ENCODE data around the gene ARRDC3. TPM values are rescaled to one million over a fixed set of nuclear protein-coding genes. Genes with fewer than 3 reads are reported as not detected.

Gene ARRDC3
- total and polyA plus RNA-seq, 10 of the 15 experiments (the other 5 are each of a cell fraction or from before 2014, with no cell fraction given) = 2.3 to 14.0 (median 8.6) TPM

DNA sequence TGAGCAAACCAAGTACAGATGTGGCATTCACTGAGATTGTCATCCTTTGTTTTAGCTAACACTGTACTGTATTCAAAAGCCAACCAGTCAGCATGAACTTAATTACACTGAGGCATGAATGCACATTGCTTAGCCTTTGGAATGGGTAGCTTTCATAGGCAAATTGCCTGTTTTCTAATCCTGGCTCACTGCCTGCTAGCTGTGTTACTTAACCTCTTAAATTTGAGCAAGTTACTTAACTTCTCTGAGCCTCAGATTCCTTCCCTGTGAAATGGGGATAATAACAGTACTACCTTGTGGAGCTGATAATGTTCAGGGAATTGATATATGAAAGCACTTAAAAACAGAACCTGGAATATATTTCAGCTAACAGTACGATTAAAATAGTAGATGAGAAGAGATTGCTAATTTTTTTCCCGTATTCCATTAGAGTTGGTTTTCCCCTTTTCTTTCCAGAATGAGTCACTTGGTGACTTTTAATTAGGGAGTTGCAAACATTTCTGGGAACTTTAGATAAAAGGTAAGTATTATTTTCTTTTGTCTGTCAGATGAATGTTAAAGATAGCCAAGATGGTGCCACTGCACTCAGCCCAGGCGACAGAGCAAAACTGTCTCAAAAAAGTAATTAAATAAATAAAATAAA lies 43.9 kb downstream of the ARRDC3 start (continued):
- TF ChIP-seq, protein P1, sequence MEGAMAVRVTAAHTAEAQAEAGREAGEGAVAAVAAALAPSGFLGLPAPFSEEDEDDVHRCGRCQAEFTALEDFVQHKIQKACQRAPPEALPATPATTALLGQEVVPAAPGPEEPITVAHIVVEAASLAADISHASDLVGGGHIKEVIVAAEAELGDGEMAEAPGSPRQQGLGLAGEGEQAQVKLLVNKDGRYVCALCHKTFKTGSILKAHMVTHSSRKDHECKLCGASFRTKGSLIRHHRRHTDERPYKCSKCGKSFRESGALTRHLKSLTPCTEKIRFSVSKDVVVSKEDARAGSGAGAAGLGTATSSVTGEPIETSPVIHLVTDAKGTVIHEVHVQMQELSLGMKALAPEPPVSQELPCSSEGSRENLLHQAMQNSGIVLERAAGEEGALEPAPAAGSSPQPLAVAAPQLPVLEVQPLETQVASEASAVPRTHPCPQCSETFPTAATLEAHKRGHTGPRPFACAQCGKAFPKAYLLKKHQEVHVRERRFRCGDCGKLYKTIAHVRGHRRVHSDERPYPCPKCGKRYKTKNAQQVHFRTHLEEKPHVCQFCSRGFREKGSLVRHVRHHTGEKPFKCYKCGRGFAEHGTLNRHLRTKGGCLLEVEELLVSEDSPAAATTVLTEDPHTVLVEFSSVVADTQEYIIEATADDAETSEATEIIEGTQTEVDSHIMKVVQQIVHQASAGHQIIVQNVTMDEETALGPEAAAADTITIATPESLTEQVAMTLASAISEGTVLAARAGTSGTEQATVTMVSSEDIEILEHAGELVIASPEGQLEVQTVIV (IDR thresholded peaks at IDR 0.05; ENCODE audit: borderline replicate concordance, partially characterized antibody) = no peak
- TF ChIP-seq, protein P2, sequence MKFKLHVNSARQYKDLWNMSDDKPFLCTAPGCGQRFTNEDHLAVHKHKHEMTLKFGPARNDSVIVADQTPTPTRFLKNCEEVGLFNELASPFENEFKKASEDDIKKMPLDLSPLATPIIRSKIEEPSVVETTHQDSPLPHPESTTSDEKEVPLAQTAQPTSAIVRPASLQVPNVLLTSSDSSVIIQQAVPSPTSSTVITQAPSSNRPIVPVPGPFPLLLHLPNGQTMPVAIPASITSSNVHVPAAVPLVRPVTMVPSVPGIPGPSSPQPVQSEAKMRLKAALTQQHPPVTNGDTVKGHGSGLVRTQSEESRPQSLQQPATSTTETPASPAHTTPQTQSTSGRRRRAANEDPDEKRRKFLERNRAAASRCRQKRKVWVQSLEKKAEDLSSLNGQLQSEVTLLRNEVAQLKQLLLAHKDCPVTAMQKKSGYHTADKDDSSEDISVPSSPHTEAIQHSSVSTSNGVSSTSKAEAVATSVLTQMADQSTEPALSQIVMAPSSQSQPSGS (IDR thresholded peaks at IDR 0.05; ENCODE audit: low read length) = no peak
- TF ChIP-seq HDAC6 (IDR thresholded peaks at IDR 0.05; ENCODE audit: unreplicated experiment) = no peak

DNA sequence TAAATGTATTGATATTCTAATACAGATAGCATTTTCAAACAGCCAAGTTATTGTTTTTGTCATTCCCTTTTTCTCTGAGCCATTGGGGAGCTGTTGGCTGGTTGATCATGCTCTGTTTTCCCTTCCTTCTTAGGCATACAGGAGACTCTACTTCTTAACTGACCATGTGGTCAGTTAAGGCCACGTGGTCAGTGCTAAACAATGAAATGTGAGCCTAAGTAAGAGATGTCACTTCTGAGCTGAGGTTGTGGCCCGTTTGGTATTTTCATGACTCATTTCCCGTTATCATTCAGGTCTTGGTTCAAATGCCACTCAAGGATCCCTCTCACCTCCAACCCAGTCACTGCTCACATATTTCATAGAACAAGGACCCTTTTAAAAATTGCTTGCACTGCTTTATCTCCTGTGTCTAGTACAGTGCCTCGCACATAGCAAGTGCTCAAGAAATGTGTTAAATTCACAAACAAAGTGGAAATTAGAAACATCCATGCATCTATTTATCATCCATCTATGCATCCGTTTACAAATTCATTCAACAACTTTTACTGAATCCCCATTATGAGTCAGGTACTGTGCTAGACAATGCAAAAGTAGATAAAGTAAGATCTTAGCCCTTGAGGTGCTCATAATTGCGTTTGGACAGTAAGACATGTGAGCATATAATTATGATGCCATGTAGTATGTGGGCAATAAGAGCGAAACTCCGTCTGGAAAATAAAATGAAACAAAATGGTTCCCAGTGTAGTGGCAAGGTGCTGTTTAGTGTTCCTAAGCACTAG lies 50.7 kb downstream of the ARRDC3 start:
- H3K9ac ChIP-seq (ENCODE audit: control insufficient read depth, insufficient read depth, low read length) = no peak overlapping the region
- BruUV-seq (replicated peaks) = no TSS peak
- in situ Hi-C loops (cut with MboI) = no loop called here
- no peak for FAIRE-seq
- ChIA-PET POLR2A (interaction anchor here (1.1 kb wide), 1 partner anchor 25 kb away, joined by 3 read pairs; no protein-coding TSS in a partner anchor), RAD21 (ENCODE audit: unreplicated experiment) (no interaction called here), SMC1A (ENCODE audit: uncharacterized antibody, unreplicated experiment) (interaction anchor here (1.0 kb wide), 1 partner anchor 51 kb away, joined by 3 read pairs; no protein-coding TSS in a partner anchor), CTCF (no interaction called here)
- no peaks in the 10 kb centered on the region for H3K27me3 ChIP-seq (replicated peaks in 1 of 2; ENCODE audit: control insufficient read depth in 2 of 2, insufficient read depth in 2 of 2, low read length in 1 of 2)
- peak; percentile 93 for ATAC-seq
- no peaks in the 10 kb centered on the region for H3K4me1 ChIP-seq (ENCODE audit: control insufficient read depth, insufficient read depth, low read length)
- H2AFZ ChIP-seq (ENCODE audit: control insufficient read depth, low read depth, low read length) = no peak overlapping the region
- H3K4me2 ChIP-seq (ENCODE audit: control insufficient read depth, insufficient read depth) = no peak overlapping the region
- whole genome bisulfite sequencing (ENCODE audit: insufficient coverage, insufficient replicate concordance, low lambda C conversion rate, missing lambda C conversion rate) = 29% methylated on average over 8 of the region's 8 CpGs
- DNase-seq (ENCODE audit: low read depth, low spot score) = no peak
- H4K20me1 ChIP-seq (ENCODE audit: control insufficient read depth, insufficient read depth) = no peaks in the 10 kb centered on the region
- H3K4me3 ChIP-seq = no peak overlapping the region
- H3K36me3 ChIP-seq (ENCODE audit: control insufficient read depth in 2 of 2, insufficient read depth in 2 of 2, low read length in 1 of 2) = no peaks in the 10 kb centered on the region
- intact Hi-C loops (cut with micrococcal nuclease; ENCODE audit: unreplicated experiment) = no loop called here
- H3K79me2 ChIP-seq (ENCODE audit: control insufficient read depth, insufficient read depth, low read length) = no peaks in the 10 kb centered on the region
- no peaks in the 10 kb centered on the region for H3K9me3 ChIP-seq (replicated peaks; ENCODE audit: control insufficient read depth, insufficient read depth, low read length)
- no peak overlapping the region for H3K27ac ChIP-seq (ENCODE audit: control insufficient read depth, insufficient read depth)
- TF ChIP-seq JUNB (IDR thresholded peaks at IDR 0.05) (0 out of 2 replicates have a peak, but pooled peaks have one; percentile 13), ZNF217 (IDR thresholded peaks at IDR 0.05) (no peak), TARDBP (IDR thresholded peaks at IDR 0.05; ENCODE audit: borderline replicate concordance) (no peak), SIX5 (IDR thresholded peaks at IDR 0.05; ENCODE audit: low read depth, low read length, severe bottlenecking) (no peak), RELA (IDR thresholded peaks at IDR 0.05; ENCODE audit: borderline replicate concordance, partially characterized antibody) (no peak), SREBF1 (IDR thresholded peaks at IDR 0.05; ENCODE audit: low read length) (no peak)
- TF ChIP-seq, protein P3, sequence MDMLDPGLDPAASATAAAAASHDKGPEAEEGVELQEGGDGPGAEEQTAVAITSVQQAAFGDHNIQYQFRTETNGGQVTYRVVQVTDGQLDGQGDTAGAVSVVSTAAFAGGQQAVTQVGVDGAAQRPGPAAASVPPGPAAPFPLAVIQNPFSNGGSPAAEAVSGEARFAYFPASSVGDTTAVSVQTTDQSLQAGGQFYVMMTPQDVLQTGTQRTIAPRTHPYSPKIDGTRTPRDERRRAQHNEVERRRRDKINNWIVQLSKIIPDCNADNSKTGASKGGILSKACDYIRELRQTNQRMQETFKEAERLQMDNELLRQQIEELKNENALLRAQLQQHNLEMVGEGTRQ (IDR thresholded peaks at IDR 0.05; ENCODE audit: borderline replicate concordance, low read depth, low read length) = peak; percentile 16; the same call in 1 of the 2 replicates
- TF ChIP-seq, protein P4, sequence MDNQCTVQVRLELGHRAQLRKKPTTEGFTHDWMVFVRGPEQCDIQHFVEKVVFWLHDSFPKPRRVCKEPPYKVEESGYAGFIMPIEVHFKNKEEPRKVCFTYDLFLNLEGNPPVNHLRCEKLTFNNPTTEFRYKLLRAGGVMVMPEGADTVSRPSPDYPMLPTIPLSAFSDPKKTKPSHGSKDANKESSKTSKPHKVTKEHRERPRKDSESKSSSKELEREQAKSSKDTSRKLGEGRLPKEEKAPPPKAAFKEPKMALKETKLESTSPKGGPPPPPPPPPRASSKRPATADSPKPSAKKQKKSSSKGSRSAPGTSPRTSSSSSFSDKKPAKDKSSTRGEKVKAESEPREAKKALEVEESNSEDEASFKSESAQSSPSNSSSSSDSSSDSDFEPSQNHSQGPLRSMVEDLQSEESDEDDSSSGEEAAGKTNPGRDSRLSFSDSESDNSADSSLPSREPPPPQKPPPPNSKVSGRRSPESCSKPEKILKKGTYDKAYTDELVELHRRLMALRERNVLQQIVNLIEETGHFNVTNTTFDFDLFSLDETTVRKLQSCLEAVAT (IDR thresholded peaks at IDR 0.05) = no peak
- TF ChIP-seq, protein P5, sequence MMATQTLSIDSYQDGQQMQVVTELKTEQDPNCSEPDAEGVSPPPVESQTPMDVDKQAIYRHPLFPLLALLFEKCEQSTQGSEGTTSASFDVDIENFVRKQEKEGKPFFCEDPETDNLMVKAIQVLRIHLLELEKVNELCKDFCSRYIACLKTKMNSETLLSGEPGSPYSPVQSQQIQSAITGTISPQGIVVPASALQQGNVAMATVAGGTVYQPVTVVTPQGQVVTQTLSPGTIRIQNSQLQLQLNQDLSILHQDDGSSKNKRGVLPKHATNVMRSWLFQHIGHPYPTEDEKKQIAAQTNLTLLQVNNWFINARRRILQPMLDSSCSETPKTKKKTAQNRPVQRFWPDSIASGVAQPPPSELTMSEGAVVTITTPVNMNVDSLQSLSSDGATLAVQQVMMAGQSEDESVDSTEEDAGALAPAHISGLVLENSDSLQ (IDR thresholded peaks at IDR 0.05) = peak; percentile 82
